ENCODE data around the gene ZNF202.

DNA sequence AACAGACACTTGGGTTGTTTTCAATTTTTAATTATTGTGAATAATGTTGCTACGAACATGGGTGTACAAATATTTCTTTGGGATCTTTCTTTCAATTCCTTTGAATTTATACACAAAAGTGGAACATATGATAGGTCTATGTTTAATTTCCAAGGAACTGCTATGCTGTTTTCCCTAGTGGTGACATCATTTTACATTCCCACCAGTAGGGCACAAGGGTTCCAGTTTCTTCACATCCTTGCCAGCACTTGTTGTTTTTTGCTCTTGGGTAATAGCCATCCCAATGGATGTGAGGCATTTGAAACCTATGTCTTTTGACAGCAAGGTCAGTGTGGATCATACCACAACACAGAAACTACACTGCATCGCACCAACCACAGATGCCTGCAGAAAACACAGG is 45.3 kb downstream of the ZNF202 start:
- TF ChIP-seq, protein P1, sequence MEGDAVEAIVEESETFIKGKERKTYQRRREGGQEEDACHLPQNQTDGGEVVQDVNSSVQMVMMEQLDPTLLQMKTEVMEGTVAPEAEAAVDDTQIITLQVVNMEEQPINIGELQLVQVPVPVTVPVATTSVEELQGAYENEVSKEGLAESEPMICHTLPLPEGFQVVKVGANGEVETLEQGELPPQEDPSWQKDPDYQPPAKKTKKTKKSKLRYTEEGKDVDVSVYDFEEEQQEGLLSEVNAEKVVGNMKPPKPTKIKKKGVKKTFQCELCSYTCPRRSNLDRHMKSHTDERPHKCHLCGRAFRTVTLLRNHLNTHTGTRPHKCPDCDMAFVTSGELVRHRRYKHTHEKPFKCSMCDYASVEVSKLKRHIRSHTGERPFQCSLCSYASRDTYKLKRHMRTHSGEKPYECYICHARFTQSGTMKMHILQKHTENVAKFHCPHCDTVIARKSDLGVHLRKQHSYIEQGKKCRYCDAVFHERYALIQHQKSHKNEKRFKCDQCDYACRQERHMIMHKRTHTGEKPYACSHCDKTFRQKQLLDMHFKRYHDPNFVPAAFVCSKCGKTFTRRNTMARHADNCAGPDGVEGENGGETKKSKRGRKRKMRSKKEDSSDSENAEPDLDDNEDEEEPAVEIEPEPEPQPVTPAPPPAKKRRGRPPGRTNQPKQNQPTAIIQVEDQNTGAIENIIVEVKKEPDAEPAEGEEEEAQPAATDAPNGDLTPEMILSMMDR (IDR thresholded peaks at IDR 0.05; ENCODE audit: low read length) = no peak
- TF ChIP-seq EZH2 (IDR thresholded peaks at IDR 0.05; ENCODE audit: borderline replicate concordance, low read length) = no peak
